Measurements from ENCODE around the gene STXBP6.

Gene STXBP6

DNA sequence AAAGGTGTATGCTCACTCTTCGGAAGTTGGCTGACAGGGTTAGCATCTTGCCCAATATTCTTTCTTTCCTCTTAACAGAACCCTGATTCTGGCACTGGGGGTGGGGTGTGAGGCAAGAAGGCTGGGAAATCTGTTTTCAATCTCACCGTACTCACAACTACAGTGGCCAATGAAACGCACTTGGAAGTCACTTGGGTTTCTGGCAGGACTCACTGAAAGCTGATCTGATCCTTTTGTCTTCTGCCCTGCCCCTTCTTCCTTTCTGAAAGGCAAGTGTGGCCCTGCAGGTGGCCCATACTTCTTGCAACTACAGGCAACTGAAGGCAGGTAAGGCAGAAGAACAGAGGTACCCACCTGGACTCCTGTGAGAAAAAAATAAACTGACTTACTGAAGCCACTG is 106.9 kb downstream of the STXBP6 start:
- ChIA-PET POLR2A (no interaction called here), CTCF (interaction anchor here (1.1 kb wide), 1 partner anchor 11 kb away, joined by 4 read pairs; no protein-coding TSS in a partner anchor)
- H3K36me3 ChIP-seq (ENCODE audit: control insufficient read depth in 2 of 2, insufficient read depth in 1 of 2, low read length in 2 of 2), result no peaks in the 10 kb centered on the region
- H3K9me3 ChIP-seq (ENCODE audit: control insufficient read depth, insufficient read depth, low read depth, low read length), result no peaks in the 10 kb centered on the region
- H3K4me3 ChIP-seq (ENCODE audit: low read depth, low read length), result no peak overlapping the region
- peaks cover 6% of the 10 kb centered on the region; the same call in 1 of the 2 replicates for H3K4me1 ChIP-seq (ENCODE audit: control insufficient read depth, insufficient read depth, low read length)
- no peak overlapping the region for H3K27ac ChIP-seq (ENCODE audit: extremely low read depth, low read depth, low read length)
- no peak for TF ChIP-seq TCF7L2 (IDR thresholded peaks at IDR 0.05; ENCODE audit: borderline replicate concordance, low read depth, low read length)
- TF ChIP-seq, protein P1, sequence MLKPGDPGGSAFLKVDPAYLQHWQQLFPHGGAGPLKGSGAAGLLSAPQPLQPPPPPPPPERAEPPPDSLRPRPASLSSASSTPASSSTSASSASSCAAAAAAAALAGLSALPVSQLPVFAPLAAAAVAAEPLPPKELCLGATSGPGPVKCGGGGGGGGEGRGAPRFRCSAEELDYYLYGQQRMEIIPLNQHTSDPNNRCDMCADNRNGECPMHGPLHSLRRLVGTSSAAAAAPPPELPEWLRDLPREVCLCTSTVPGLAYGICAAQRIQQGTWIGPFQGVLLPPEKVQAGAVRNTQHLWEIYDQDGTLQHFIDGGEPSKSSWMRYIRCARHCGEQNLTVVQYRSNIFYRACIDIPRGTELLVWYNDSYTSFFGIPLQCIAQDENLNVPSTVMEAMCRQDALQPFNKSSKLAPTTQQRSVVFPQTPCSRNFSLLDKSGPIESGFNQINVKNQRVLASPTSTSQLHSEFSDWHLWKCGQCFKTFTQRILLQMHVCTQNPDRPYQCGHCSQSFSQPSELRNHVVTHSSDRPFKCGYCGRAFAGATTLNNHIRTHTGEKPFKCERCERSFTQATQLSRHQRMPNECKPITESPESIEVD (tag by site-specific recombination; IDR thresholded peaks at IDR 0.05), result no peak
- TF ChIP-seq SP2 (tag by site-specific recombination; IDR thresholded peaks at IDR 0.05), result no peak
- TF ChIP-seq, protein P2, sequence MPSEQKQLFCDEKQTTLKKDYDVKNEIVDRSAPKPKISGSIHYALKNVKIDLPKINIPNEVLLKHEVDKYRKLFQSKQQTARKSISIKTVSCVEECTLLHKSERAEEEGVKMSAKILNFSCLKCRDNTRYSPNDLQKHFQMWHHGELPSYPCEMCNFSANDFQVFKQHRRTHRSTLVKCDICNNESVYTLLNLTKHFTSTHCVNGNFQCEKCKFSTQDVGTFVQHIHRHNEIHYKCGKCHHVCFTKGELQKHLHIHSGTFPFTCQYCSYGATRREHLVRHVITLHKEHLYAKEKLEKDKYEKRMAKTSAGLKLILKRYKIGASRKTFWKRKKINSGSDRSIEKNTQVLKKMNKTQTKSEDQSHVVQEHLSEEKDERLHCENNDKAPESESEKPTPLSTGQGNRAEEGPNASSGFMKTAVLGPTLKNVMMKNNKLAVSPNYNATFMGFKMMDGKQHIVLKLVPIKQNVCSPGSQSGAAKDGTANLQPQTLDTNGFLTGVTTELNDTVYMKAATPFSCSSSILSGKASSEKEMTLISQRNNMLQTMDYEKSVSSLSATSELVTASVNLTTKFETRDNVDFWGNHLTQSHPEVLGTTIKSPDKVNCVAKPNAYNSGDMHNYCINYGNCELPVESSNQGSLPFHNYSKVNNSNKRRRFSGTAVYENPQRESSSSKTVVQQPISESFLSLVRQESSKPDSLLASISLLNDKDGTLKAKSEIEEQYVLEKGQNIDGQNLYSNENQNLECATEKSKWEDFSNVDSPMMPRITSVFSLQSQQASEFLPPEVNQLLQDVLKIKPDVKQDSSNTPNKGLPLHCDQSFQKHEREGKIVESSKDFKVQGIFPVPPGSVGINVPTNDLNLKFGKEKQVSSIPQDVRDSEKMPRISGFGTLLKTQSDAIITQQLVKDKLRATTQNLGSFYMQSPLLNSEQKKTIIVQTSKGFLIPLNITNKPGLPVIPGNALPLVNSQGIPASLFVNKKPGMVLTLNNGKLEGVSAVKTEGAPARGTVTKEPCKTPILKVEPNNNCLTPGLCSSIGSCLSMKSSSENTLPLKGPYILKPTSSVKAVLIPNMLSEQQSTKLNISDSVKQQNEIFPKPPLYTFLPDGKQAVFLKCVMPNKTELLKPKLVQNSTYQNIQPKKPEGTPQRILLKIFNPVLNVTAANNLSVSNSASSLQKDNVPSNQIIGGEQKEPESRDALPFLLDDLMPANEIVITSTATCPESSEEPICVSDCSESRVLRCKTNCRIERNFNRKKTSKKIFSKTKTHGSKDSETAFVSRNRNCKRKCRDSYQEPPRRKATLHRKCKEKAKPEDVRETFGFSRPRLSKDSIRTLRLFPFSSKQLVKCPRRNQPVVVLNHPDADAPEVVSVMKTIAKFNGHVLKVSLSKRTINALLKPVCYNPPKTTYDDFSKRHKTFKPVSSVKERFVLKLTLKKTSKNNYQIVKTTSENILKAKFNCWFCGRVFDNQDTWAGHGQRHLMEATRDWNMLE (tag by site-specific recombination; conservative IDR thresholded peaks at IDR 0.05; ENCODE audit: low read depth), result no peak
- no peak for TF ChIP-seq ZNF677 (tag by site-specific recombination; IDR thresholded peaks at IDR 0.05)
- TF ChIP-seq, protein P3, sequence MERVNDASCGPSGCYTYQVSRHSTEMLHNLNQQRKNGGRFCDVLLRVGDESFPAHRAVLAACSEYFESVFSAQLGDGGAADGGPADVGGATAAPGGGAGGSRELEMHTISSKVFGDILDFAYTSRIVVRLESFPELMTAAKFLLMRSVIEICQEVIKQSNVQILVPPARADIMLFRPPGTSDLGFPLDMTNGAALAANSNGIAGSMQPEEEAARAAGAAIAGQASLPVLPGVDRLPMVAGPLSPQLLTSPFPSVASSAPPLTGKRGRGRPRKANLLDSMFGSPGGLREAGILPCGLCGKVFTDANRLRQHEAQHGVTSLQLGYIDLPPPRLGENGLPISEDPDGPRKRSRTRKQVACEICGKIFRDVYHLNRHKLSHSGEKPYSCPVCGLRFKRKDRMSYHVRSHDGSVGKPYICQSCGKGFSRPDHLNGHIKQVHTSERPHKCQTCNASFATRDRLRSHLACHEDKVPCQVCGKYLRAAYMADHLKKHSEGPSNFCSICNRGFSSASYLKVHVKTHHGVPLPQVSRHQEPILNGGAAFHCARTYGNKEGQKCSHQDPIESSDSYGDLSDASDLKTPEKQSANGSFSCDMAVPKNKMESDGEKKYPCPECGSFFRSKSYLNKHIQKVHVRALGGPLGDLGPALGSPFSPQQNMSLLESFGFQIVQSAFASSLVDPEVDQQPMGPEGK (tag by site-specific recombination; IDR thresholded peaks at IDR 0.05), result no peak
- TF ChIP-seq ZNF292 (tag by site-specific recombination; IDR thresholded peaks at IDR 0.05; ENCODE audit: borderline replicate concordance, low read depth), result no peak
- no peak for TF ChIP-seq ZNF155 (tag by site-specific recombination; IDR thresholded peaks at IDR 0.05)

DNA sequence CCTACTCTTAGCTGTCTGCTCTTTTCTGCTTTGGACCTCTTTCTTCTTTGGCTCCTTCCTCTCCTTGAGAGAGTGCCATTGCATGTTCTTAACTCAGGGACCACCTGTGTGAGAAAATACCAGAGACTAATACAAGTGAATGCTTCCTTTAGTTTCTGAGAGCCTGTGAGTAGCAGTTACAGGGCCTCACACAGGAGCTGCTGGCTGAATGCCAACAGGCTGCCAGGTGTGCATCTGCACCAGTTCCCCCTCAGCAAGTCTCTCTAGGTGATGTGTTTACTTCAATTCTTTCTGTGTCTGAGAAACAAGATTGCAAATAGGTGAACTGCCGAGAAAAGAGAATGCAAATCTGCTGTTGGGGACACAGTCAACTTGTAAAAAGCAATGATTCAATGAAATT is 108.2 kb downstream of the STXBP6 start:
- Histone ChIP-seq H3K4me3 (ENCODE audit: low read depth, low read length) (no peak overlapping the region), H3K4me1 (ENCODE audit: control insufficient read depth, insufficient read depth, low read length) (peaks cover 8% of the 10 kb centered on the region; the same call in 1 of the 2 replicates), H3K9me3 (ENCODE audit: control insufficient read depth, insufficient read depth, low read depth, low read length) (no peaks in the 10 kb centered on the region), H3K27ac (ENCODE audit: extremely low read depth, low read depth, low read length) (no peak overlapping the region), H3K36me3 (ENCODE audit: control insufficient read depth in 2 of 2, insufficient read depth in 1 of 2, low read length in 2 of 2) (no peaks in the 10 kb centered on the region)
- ChIA-PET POLR2A (no interaction called here), CTCF (interaction anchor here (1.1 kb wide), 1 partner anchor 12 kb away, joined by 4 read pairs; no protein-coding TSS in a partner anchor)
- TF ChIP-seq OVOL3 (tag by site-specific recombination; IDR thresholded peaks at IDR 0.05), result no peak
- TF ChIP-seq, protein P4, sequence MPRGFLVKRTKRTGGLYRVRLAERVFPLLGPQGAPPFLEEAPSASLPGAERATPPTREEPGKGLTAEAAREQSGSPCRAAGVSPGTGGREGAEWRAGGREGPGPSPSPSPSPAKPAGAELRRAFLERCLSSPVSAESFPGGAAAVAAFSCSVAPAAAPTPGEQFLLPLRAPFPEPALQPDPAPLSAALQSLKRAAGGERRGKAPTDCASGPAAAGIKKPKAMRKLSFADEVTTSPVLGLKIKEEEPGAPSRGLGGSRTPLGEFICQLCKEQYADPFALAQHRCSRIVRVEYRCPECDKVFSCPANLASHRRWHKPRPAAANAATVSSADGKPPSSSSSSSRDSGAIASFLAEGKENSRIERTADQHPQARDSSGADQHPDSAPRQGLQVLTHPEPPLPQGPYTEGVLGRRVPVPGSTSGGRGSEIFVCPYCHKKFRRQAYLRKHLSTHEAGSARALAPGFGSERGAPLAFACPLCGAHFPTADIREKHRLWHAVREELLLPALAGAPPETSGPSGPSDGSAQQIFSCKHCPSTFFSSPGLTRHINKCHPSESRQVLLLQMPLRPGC (tag by site-specific recombination; IDR thresholded peaks at IDR 0.05), result no peak
- TF ChIP-seq, protein P5, sequence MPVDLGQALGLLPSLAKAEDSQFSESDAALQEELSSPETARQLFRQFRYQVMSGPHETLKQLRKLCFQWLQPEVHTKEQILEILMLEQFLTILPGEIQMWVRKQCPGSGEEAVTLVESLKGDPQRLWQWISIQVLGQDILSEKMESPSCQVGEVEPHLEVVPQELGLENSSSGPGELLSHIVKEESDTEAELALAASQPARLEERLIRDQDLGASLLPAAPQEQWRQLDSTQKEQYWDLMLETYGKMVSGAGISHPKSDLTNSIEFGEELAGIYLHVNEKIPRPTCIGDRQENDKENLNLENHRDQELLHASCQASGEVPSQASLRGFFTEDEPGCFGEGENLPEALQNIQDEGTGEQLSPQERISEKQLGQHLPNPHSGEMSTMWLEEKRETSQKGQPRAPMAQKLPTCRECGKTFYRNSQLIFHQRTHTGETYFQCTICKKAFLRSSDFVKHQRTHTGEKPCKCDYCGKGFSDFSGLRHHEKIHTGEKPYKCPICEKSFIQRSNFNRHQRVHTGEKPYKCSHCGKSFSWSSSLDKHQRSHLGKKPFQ (tag by site-specific recombination; IDR thresholded peaks at IDR 0.05), result no peak
- TF ChIP-seq ZNF473 (tag by site-specific recombination; IDR thresholded peaks at IDR 0.05), result no peak
- TF ChIP-seq ZNF350 (tag by site-specific recombination; IDR thresholded peaks at IDR 0.05), result no peak
- no peak for TF ChIP-seq ZNF785 (tag by site-specific recombination; IDR thresholded peaks at IDR 0.05)
- TF ChIP-seq, protein P6, sequence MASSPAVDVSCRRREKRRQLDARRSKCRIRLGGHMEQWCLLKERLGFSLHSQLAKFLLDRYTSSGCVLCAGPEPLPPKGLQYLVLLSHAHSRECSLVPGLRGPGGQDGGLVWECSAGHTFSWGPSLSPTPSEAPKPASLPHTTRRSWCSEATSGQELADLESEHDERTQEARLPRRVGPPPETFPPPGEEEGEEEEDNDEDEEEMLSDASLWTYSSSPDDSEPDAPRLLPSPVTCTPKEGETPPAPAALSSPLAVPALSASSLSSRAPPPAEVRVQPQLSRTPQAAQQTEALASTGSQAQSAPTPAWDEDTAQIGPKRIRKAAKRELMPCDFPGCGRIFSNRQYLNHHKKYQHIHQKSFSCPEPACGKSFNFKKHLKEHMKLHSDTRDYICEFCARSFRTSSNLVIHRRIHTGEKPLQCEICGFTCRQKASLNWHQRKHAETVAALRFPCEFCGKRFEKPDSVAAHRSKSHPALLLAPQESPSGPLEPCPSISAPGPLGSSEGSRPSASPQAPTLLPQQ (tag by site-specific recombination; IDR thresholded peaks at IDR 0.05), result no peak
- no peak for TF ChIP-seq ZNF24 (tag by site-specific recombination; IDR thresholded peaks at IDR 0.05)
- TF ChIP-seq, protein P3 (tag by site-specific recombination; IDR thresholded peaks at IDR 0.05), result no peak
- no peak for TF ChIP-seq ZNF426 (tag by site-specific recombination; IDR thresholded peaks at IDR 0.05)
- TF ChIP-seq ZNF596 (tag by site-specific recombination; IDR thresholded peaks at IDR 0.05), result no peak

All from HEK293 (cell line).